ENCODE measurements around the gene MACROH2A2. TPM values are rescaled to one million over a fixed set of nuclear protein-coding genes. Genes with fewer than 3 reads are reported as not detected.
"Not testable (repeated sequence)": the region's sequence is repeated elsewhere in the genome, so short reads cannot be mapped to it uniquely, and the experiment has no call there.

MACROH2A2 gene
- total RNA-seq, 1 donor from 2014 or later, result 7.3 TPM

DNA sequence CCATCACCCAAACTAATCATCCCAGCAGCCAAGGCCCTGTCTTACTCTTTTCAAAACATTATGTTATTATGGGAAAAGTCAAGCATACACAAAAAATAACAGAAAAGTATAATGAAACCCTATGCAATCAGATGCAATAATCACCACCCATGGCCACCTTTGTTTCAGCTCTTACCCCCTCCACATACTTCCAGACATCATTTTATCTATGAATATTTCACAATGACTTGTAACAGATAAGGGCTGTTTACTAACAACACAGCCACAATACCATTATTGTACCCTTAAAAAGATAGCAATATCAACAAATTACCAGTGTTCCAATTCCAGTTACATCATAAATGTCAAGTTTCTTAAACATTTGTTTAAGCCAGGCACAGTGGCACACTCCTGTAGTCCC, 44.8 kb downstream of the MACROH2A2 start:
- DNase-seq (ENCODE audit: extremely low read depth, low read depth, low spot score), result no peak

- no peak for DNase-seq (ENCODE audit: extremely low read depth, low read depth, low spot score)
These were observed 45.6 kb downstream of the MACROH2A2 start for GRCh38 chr10:70098271-70098670.

DNA sequence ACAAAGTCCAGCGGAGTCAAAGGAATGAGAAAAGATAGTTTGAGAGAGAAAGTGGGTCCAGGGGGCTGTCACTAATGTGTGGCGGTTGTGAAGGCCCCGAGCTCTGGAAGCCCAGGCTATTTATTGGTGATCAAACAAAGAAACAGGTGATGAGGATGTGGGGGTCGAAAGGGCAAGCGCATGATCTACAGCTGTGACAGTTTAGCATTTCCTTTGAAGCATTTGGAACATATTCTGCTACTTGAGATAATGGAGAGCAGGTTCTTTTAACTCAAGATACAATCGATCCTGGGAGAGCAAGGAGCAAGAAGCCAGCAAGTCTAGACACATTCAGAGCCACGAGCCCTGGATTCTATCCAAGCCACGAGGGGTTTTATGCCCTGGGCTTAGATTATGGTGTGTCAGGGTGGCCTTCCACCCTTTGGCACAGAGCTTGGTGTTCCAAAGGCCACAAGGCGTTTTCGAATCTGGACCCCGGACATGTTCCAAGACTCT, 48.5 kb downstream of the MACROH2A2 start:
- not testable (repeated sequence) for DNase-seq (ENCODE audit: extremely low read depth, low read depth, low spot score)

- no peak for DNase-seq (ENCODE audit: extremely low read depth, low read depth, low spot score)
These were observed 49.0 kb downstream of the MACROH2A2 start for GRCh38 chr10:70101668-70102067.

DNA sequence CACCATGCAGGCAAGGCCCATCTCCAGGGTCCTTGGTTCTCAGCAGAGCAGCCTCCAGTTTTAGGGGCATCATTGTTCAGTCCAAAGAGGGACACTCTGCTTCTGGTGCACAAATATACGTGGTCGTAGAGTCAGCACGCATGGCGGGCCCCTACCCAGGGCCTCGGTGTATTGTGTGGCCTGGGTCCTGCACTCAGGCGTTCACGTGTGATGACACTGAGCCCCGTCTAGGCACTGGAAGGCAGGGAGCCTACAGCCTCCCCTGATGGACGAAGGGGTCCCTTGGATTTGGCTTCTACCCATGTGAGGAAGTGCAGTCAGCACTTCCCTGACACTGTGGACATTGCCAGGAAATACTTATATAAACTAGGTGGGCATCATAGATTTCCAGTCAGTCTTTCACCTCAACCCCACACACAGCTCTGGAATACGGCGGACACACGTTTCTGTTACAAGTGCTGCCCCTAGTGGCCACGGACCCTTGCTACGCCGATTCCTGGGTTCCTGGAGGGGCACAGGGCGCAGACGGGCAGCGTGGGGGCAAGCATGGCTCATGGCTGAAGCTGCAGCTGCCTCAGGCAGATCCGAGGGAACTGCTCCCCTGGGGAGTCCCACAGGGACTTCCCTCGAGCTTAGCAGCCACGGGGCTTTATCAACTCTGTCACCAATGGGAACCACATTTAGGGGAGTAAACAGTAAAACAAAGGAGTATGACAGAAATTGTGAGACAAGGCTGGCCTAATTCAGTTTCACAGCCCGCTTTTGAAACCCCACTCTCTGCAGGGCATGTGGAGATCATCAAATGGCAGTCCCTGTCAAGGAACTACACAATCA, 54.5 kb downstream of the MACROH2A2 start:
- DNase-seq (ENCODE audit: extremely low read depth, low read depth, low spot score), result no peak

DNA sequence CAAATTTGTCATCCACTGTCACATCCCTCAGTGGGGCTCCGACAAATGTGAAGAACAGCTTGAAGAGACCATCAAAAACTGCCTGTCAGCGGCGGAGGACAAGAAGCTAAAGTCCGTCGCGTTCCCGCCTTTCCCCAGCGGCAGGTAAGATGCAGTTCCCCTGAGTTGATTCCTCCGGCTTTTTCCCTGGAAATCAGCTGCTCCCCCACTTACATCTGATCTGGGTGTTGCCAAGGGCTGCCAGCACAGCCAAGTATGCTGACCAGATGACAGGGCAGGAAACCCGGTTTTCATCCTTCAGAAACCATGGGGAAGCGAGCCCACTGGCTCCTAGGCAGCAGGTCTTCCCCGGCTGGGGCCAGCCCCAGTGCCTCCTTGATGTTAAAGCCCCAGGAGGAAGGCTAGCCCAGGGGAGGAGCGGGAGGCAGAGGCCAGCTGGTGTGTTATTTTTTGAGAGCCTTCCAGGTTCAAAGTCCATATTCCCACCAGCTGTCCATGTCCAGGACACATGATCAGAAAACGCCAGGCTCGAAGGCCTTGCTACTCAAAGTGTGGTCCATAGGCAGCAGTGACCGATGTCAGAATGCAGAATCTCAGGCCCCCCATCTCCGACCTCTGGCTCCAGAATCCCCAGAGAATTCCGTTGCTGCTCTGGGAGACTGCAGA, 56.6 kb downstream of the MACROH2A2 start:
- DNase-seq (ENCODE audit: extremely low read depth, low read depth, low spot score), result no peak

GRCh38 chr10:70111496-70111895, 58.9 kb downstream of the MACROH2A2 start:
- DNase-seq (ENCODE audit: extremely low read depth, low read depth, low spot score), result no peak

DNA sequence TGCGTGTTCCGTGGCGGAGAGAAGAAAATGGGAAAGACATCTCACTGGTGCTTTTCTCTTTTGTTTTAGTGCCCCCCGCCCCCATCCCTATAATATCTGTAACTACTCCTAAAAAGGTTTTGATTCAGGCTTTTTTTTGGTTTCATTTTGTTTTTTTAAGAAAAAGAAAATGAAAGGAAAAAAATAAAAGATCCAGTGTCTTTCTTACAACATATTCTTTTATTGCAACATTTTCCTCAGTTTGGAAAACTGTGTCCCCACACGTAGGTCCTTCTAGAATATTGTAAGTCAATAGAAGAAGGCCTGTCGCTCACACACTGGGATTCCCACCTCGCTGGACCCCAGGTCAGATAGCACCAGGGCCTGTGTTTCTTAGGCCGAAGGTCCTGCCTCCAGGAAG, 59.4 kb downstream of the MACROH2A2 start:
- DNase-seq (ENCODE audit: extremely low read depth, low read depth, low spot score), result no peak

DNA sequence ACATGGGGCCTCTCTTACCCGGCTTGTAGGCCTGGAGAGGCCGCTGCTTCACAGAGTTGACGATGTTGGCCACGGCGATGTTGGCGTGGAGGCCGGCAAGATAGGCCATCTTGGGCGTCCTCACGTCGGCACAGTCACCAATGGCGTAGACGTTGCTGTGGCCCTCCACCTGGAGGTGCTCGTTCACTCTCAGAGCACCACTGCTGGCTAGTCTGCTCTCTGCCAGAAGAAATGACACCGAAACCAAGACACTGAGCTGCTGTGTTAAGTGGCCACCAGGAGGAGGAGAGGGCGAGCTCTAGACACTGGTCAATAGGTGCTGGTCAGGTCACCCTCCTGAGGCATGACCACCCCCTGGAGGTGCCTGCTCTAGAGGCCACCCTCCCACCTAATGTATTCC, 62.3 kb downstream of the MACROH2A2 start:
- no peak for DNase-seq (ENCODE audit: extremely low read depth, low read depth, low spot score)

GRCh38 chr10:70115948-70116682, 63.5 kb downstream of the MACROH2A2 start:
- DNase-seq (ENCODE audit: extremely low read depth, low read depth, low spot score), result no peak

- no peak for DNase-seq (ENCODE audit: extremely low read depth, low read depth, low spot score)
These were observed 65.0 kb downstream of the MACROH2A2 start for GRCh38 chr10:70117646-70118045.

- no peak for DNase-seq (ENCODE audit: extremely low read depth, low read depth, low spot score)
These were observed 65.5 kb downstream of the MACROH2A2 start for GRCh38 chr10:70118196-70118595.

DNA sequence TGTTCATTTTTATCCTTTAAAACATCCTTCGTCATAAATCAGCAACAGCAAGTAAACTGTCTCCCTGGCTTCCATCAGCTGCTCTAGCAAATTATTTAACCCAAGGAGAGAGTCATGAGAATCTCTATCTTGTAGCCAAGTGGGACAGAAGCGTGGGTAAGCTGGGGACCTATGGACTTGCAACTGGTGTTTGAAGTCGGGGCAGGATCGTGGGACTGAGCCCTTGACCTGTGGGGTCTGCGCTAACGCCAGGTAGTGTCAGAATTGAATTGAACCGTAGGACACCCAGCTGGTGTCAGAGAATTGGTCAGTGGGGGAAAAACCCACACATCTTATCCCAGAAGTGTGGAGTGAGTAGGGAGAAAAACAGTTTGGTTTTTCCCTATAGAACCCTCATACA, 66.6 kb downstream of the MACROH2A2 start:
- DNase-seq (ENCODE audit: extremely low read depth, low read depth, low spot score), result no peak

GRCh38 chr10:70119623-70120022, 67.0 kb downstream of the MACROH2A2 start:
- no peak for DNase-seq (ENCODE audit: extremely low read depth, low read depth, low spot score)

DNA sequence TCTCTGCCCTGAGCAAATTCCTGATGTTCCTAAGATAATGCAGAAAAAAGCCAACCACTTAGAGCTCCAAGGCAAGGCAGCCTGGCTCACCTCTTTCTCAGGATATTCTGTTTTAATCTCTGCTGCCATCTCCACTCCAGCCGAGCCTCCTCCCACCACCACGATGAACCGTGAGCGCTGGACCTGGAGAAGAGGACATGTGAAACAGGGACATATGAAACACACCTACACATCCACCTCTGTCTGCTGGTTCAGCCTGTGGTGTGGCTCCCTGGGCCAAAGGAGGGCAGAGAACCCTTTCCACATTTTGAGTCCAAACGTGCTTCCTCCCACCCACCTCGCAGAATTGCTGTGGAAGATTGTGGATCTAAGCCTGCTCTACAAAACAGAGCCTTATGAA, 67.8 kb downstream of the MACROH2A2 start:
- DNase-seq (ENCODE audit: extremely low read depth, low read depth, low spot score), result no peak

DNA sequence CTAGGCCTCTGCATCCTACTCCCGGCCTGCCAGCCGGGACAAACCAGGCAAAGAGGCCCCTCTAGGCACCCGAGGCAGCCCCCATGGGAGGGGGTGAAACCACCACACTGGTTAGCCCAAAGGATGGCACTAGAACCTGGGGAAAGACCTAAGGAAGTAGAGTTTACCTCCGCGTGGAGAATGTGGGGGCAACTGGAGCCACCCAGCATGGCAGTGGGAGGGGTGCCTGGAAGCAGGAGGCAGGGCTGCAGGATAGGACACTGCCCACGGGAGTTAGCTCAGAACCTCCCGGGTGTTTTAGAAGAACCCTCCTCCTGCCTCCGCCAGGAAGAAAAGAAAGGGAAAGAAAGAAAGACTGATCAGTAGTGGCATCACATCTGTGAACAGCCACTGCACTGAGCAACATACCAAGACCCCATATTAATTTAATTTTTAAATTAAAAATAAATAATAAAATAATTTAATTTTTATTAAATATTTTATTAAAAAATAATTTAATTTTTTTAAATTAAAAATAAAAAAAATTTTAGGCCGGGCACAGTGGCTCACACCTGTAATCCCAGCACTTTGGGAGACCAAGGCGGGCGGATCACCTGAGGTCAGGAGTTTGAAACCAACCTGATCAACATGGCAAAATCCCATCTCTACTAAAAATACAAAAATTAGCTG, 68.8 kb downstream of the MACROH2A2 start:
- DNase-seq (ENCODE audit: extremely low read depth, low read depth, low spot score), result no peak

DNA sequence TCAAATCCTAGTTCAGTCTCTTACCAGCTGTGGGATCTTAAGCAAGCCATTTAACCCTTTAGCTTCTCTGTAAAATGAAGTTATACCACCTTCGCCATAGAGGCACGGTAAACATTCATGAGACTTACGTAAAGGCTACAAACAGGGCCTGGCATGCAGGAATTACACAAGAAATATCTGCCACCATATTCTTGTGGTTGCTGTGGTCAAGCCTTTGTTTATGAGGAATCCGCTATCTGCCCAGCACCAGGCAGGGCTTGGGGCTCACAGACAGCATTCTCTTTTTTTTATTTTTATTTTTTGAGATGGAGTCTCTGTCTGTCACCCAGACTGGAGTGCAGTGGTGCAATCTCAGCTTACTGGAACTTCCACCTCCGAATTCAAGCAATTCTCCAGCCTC, 70.1 kb downstream of the MACROH2A2 start:
- no peak for DNase-seq (ENCODE audit: extremely low read depth, low read depth, low spot score)

DNA sequence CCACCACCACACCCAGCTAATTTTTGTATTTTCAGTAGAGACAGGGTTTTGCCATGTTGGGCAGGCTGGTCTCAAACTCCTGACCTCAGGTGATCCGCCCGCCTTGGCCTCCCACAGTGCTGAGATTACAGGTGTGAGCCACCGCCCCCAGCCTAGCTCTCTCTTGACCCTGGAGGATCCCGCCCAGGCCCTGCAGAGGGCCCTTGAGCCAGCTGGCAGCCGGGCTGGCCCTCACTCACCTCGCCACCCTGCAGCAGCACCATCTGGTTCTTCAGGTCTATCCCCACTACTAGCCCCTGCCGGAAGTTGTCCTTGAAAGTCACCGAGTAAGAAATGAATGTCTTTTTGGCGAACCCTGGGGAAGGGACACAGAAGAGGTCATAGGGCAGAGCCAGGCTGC, 70.5 kb downstream of the MACROH2A2 start:
- DNase-seq (ENCODE audit: extremely low read depth, low read depth, low spot score), result not testable (repeated sequence)

- no peak for DNase-seq (ENCODE audit: extremely low read depth, low read depth, low spot score)
These were observed 71.2 kb downstream of the MACROH2A2 start for GRCh38 chr10:70123817-70124216.

GRCh38 chr10:70124415-70124814, 71.8 kb downstream of the MACROH2A2 start:
- DNase-seq (ENCODE audit: extremely low read depth, low read depth, low spot score), result no peak

- no peak for DNase-seq (ENCODE audit: extremely low read depth, low read depth, low spot score)
These were observed 72.3 kb downstream of the MACROH2A2 start for GRCh38 chr10:70124918-70125317.
